HG03064 (cell line): ENCODE results near the gene CPZ.

Experiments used
- ATAC-seq: cut with Tn5 transposase; IDR thresholded peaks from one replicate; pipeline ENCODE4 v1.9.1; 2021; ENCODE audit warnings: low read depth; ENCODE audit not compliant: unreplicated experiment

The CPZ gene

GRCh38 chr4:8592366-8593263, at the start of gene CPZ:
TSS of gene CPZ (plus strand) at chr4:8592765. CDS start at chr4:8592834, 69 bp downstream.
- ATAC-seq = no peak

GRCh38 chr4:8542776-8543525, 49.6 kb upstream of the CPZ start:
- ATAC-seq = no peak

- ATAC-seq = no peak
Observed at GRCh38 chr4:8543623-8544022, 48.9 kb upstream of the CPZ start.

GRCh38 chr4:8544282-8544681, 48.3 kb upstream of the CPZ start:
- ATAC-seq = no peak

GRCh38 chr4:8544741-8545438, 47.7 kb upstream of the CPZ start:
- no peak for ATAC-seq

- ATAC-seq = no peak
Observed at GRCh38 chr4:8545439-8545765, 47.2 kb upstream of the CPZ start.

- no peak for ATAC-seq
Observed at GRCh38 chr4:8546766-8547107, 45.8 kb upstream of the CPZ start.

- ATAC-seq = no peak
Observed at GRCh38 chr4:8547108-8547911, 45.3 kb upstream of the CPZ start.

- ATAC-seq = no peak
Observed at GRCh38 chr4:8547912-8548730, 44.4 kb upstream of the CPZ start.

GRCh38 chr4:8548731-8549351, 43.7 kb upstream of the CPZ start:
- ATAC-seq = no peak

- ATAC-seq = no peak
Observed at GRCh38 chr4:8549352-8549931, 43.1 kb upstream of the CPZ start.

GRCh38 chr4:8550691-8551090, 41.9 kb upstream of the CPZ start:
- ATAC-seq = no peak

- ATAC-seq = no peak
Observed at GRCh38 chr4:8552024-8552423, 40.5 kb upstream of the CPZ start.

- ATAC-seq = no peak
Observed at GRCh38 chr4:8552581-8553205, 39.9 kb upstream of the CPZ start.

GRCh38 chr4:8553216-8553615, 39.3 kb upstream of the CPZ start:
- ATAC-seq = no peak

GRCh38 chr4:8553991-8554405, 38.6 kb upstream of the CPZ start:
- no peak for ATAC-seq

- ATAC-seq = no peak
Observed at GRCh38 chr4:8554555-8555100, 37.9 kb upstream of the CPZ start.

GRCh38 chr4:8555716-8556115, 36.8 kb upstream of the CPZ start:
- no peak for ATAC-seq
